GM19099 (cell line): ENCODE measurements around the gene GNG2.

Experiments used
- POLR2A ChIP-seq: IDR thresholded peaks from 3 replicates; pipeline ENCODE4 v1.6.1; 2011; ENCODE audit warnings: low read depth; ENCODE audit not compliant: insufficient read length; ENCODE audit errors: extremely low read depth

The GNG2 gene

GRCh38 chr14:51978681-51979085 lies 118.3 kb downstream of the GNG2 start:
- no peak for TF ChIP-seq POLR2A

GRCh38 chr14:51979088-51979709 lies 118.8 kb downstream of the GNG2 start:
- TF ChIP-seq POLR2A = no peak

- TF ChIP-seq POLR2A = no peak
These were observed 120.9 kb downstream of the GNG2 start for GRCh38 chr14:51981218-51981854.

- TF ChIP-seq POLR2A = no peak
These were observed 127.8 kb downstream of the GNG2 start for GRCh38 chr14:51988221-51988620.

GRCh38 chr14:51989293-51990234 lies 129.2 kb downstream of the GNG2 start, which contains the start of gene RTRAF:
TSS of gene RTRAF (plus strand) at chr14:51989546. CDS start at chr14:51989640, 94 bp downstream.
- peak; percentile 89 for TF ChIP-seq POLR2A

GRCh38 chr14:51990488-51990887 lies 130.1 kb downstream of the GNG2 start:
- TF ChIP-seq POLR2A = no peak

- TF ChIP-seq POLR2A = no peak
These were observed 133.0 kb downstream of the GNG2 start for GRCh38 chr14:51993285-51993920.

- no peak for TF ChIP-seq POLR2A
These were observed 135.8 kb downstream of the GNG2 start for GRCh38 chr14:51996148-51996746.

GRCh38 chr14:51998348-51998747 lies 137.9 kb downstream of the GNG2 start:
- no peak for TF ChIP-seq POLR2A

- TF ChIP-seq POLR2A = no peak
These were observed 138.7 kb downstream of the GNG2 start for GRCh38 chr14:51999084-51999483.

GRCh38 chr14:52000019-52000582 lies 139.7 kb downstream of the GNG2 start:
- no peak for TF ChIP-seq POLR2A

- TF ChIP-seq POLR2A = no peak
These were observed 140.3 kb downstream of the GNG2 start for GRCh38 chr14:52000696-52001095.

GRCh38 chr14:52002542-52002941 lies 142.1 kb downstream of the GNG2 start:
- no peak for TF ChIP-seq POLR2A

- TF ChIP-seq POLR2A = no peak
These were observed 142.9 kb downstream of the GNG2 start for GRCh38 chr14:52003324-52003723.
